ENCODE results near the gene ACP7.

Gene ACP7

DNA sequence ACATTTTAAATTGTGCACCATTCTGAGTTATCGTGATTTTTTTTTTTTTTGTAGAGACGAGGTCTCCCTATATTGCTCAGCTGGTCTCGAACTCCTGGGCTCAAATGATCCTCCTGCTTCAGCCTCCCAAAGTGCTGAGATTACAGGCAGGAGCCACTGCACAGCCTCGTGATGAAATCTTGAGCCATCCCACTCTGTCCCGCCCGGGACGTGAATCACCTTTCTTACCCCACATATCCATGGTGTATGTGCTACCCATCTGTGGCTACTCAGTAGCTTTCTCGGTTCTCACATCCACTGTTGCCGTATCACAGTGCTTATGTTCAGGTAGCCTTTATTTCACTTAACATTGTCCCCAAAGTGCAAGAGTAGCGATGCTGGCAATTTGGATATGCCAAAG lies 67.9 kb downstream of the ACP7 start:
- H3K27ac ChIP-seq, result no peak overlapping the region
- H3K27me3 ChIP-seq (ENCODE audit: insufficient read depth, low read depth, severe bottlenecking), result no peaks in the 10 kb centered on the region
- no peaks in the 10 kb centered on the region for H3K9me3 ChIP-seq (ENCODE audit: severe bottlenecking)
- DNase-seq, result no peak
- H3K4me3 ChIP-seq (ENCODE audit: low read depth, low read length), result no peak overlapping the region
- H3K36me3 ChIP-seq, result peaks cover 9% of the 10 kb centered on the region
- TF ChIP-seq CTCF (IDR thresholded peaks at IDR 0.05; ENCODE audit: low read depth, low read length), result no peak

GRCh38 chr19:39154100-39154628 lies 70.0 kb downstream of the ACP7 start:
- no peak overlapping the region for H3K27ac ChIP-seq
- H3K36me3 ChIP-seq, result peaks cover 9% of the 10 kb centered on the region
- H3K9me3 ChIP-seq (ENCODE audit: severe bottlenecking), result no peaks in the 10 kb centered on the region
- no peak for TF ChIP-seq CTCF (IDR thresholded peaks at IDR 0.05; ENCODE audit: low read depth, low read length)
- H3K27me3 ChIP-seq (ENCODE audit: insufficient read depth, low read depth, severe bottlenecking), result no peaks in the 10 kb centered on the region
- no peak overlapping the region for H3K4me3 ChIP-seq (ENCODE audit: low read depth, low read length)
- DNase-seq, result no peak

DNA sequence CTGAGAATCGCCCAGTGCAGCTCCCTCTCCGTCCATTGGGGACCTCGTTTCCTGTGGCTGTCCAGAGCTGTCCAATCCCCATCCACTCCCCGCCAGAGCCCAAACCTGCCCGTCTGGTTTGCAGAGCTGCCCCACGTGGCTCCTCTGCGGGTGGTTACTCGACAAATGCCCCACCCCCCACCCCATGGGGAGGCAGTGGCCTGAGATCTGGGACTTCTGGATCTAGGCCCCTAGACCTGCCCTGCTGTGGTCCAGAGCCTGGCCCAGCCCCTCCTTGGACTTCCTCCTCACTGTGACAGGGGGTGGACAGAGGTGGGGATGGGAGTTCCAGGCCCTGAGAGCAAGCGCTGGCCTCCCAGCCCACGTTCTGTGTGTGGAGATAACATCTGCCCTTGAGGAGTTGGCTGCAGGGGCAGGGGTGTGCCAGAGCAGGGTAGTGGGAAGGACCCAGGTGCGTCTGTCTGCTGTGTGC lies 70.5 kb downstream of the ACP7 start:
- no peaks in the 10 kb centered on the region for H3K27me3 ChIP-seq (ENCODE audit: insufficient read depth, low read depth, severe bottlenecking)
- no peak overlapping the region for H3K27ac ChIP-seq
- no peak for TF ChIP-seq CTCF (IDR thresholded peaks at IDR 0.05; ENCODE audit: low read depth, low read length)
- H3K4me3 ChIP-seq (ENCODE audit: low read depth, low read length), result no peak overlapping the region
- H3K36me3 ChIP-seq, result peaks cover 9% of the 10 kb centered on the region
- no peaks in the 10 kb centered on the region for H3K9me3 ChIP-seq (ENCODE audit: severe bottlenecking)
- DNase-seq, result peak; percentile 34

GRCh38 chr19:39155114-39155700 lies 71.0 kb downstream of the ACP7 start:
- H3K9me3 ChIP-seq (ENCODE audit: severe bottlenecking), result no peaks in the 10 kb centered on the region
- H3K36me3 ChIP-seq, result peaks cover 11% of the 10 kb centered on the region
- DNase-seq, result no peak
- H3K4me3 ChIP-seq (ENCODE audit: low read depth, low read length), result no peak overlapping the region
- no peak overlapping the region for H3K27ac ChIP-seq
- no peaks in the 10 kb centered on the region for H3K27me3 ChIP-seq (ENCODE audit: insufficient read depth, low read depth, severe bottlenecking)
- TF ChIP-seq CTCF (IDR thresholded peaks at IDR 0.05; ENCODE audit: low read depth, low read length), result no peak

DNA sequence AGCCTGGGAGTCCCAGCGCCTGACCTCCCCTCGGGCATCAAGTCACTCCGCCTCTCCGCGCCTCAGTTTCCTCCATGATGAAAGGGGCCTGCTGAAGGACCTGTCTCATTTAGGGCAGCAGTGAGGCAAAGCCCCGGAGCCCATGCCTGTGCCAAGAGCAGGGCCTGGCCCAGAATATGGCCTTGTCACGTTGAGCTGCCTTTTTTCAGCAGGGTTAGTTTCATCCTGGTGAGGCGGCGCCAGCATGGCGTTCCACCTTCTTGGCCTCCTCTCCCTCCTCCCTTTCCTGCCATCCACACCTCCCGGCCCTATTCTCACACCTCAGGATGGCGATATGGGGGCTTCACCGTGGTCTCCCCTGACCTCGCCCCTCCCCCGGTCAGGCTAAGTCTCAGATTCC lies 71.6 kb downstream of the ACP7 start:
- Histone ChIP-seq H3K27ac (no peak overlapping the region), H3K4me3 (ENCODE audit: low read depth, low read length) (no peak overlapping the region), H3K36me3 (peaks cover 12% of the 10 kb centered on the region), H3K9me3 (ENCODE audit: severe bottlenecking) (no peaks in the 10 kb centered on the region), H3K27me3 (ENCODE audit: insufficient read depth, low read depth, severe bottlenecking) (no peaks in the 10 kb centered on the region)
- TF ChIP-seq CTCF (IDR thresholded peaks at IDR 0.05; ENCODE audit: low read depth, low read length), result no peak
- no peak for DNase-seq

Measured in WERI-Rb-1 (cell line).